ENCODE measurements around the gene GREM2.

DNA sequence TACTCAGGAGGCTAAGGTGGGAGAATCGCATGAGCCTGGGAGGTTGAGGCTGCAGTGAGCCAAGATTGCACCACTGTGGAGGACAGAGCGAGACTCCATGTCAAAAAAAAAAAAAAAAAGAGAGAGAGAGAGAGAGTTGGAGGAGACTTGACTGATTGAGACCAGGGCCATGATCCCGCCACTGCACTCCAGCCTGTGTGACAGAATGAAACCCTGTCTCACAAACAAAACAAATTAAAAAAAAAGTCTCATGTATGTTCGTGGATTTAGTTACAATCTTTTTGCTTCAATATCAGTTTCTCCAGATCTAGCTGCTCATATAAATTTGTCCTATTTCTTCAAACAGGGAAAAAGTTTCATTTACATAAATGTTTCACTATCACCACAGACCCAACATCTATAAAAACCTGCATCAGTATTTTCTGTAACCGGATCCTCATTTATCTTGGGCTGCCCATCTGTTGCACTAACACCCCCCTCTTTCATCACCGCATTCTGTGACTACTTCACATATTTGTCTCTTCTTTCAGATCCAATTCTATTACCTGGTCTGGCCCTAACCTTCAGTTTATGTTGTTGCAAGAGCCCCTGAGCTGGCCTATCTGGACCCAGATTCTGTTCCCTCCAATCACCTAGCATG lies 127.0 kb downstream of the GREM2 start:
- no peak for TF ChIP-seq ZNF274 (IDR thresholded peaks at IDR 0.05; ENCODE audit: low read depth, low read length)
- TF ChIP-seq YY1 (IDR thresholded peaks at IDR 0.05; ENCODE audit: insufficient read depth, insufficient read length) = no peak

Measured in NT2/D1 (cell line).